Activated CD8-positive, alpha-beta memory T cell treated with anti-CD3 and anti-CD28 coated beads, Interleukin-2, amount 50 U/mL, for 24 hours (primary cell): Measurements from ENCODE around the gene PLA2G4E.
A peak's percentile ranks its signal among the peaks of the same experiment; 100 is the strongest.

Source experiments
- DNase-seq: peaks from one replicate; pipeline ENCODE4 v3.0.0-alpha.2; 2020; ENCODE audit errors: extremely low read depth

PLA2G4E gene

DNA sequence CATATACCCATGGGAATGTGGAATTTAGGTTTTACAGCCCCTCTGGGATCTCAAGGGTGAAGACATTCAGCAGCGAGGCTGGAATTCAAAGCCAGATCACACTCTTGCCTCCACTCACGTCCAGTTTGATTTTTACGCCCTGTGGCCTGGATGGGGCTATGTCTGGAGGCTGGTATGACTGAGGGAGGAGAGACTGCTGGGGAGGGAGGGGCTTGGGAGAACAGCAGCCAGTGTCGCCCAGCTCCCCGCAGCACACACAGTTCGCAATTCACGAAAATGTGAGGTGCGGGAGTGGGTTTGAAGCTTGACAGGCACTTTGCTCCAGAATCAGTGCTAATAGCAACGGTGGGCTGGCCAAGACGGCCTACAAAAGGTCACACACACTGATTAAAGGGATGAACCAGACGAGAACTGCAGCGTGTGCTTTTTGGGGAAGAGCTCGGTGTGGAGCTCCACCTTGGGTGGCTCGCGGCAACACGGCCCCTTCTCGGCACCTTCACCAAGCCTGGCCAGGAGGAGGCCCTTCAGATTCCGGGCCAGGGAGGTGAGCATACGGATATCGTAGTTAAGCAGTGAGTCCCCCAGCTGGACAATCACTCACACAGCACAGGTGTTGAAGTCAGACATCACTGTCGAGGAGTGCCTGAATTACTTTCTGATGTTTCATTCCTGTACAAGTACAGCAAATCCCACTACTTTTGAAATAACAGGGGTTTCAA, 64.9 kb downstream of the PLA2G4E start:
- DNase-seq, result no peak

DNA sequence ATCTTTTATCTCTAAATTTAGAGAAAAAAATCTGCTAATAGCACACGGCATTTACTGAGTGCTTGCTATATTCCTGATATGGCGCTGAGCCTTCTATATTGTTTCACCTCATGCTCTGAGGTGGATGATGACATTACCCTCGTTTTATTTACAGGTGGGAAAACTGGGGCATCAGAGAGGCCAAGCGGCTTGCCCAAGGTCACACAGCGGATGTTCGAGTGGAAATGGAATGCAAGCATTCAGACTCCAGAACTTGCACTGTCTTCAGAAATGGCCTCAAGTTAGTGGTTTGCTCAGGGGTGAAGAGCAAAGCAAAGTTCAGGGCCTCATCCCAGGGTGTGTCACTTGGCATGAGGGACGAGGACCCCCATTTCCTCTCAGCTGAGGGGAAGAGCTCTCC, 65.7 kb downstream of the PLA2G4E start:
- no peak for DNase-seq

DNA sequence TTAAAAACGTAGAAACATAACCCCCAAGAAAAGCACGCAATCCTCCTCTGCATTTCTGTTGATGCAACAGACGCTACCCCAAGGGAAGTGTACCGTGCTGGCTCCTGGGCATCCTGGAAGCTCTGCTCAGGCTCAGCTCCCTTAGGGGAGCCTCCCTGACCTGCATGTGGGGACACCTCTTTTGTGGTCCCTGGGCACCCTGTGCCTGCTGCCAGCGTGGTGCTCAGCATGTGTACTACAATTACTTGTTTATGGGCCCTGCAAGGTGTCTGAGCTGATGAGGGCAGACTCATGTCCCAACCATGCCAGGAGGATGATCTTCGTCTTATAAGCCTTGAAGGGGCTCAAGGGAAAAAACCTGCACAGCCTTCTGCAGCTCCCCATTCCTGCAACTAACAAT, 66.8 kb downstream of the PLA2G4E start:
- no peak for DNase-seq

GRCh38 chr15:41952013-41952563, 68.8 kb downstream of the PLA2G4E start:
- no peak for DNase-seq

DNA sequence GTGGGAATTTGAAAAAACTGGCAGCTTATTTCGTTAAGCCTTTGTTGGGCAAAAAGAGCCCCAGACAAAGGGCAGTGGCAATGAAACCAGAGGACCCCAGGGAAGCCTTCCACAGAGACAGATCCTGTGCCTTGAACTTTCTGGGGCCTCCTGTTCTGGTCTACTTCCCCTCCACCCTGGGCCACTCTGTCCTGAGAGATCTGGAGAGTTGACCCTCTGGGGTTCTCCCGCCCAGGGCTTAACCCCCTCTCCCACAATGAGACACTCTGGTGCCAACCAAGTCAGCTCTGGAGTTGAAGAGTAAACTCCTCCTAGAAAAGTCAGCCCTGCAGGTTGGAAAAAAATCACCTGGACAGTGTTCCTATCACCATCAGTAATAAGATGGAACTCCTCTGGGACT, 69.3 kb downstream of the PLA2G4E start:
- no peak for DNase-seq

DNA sequence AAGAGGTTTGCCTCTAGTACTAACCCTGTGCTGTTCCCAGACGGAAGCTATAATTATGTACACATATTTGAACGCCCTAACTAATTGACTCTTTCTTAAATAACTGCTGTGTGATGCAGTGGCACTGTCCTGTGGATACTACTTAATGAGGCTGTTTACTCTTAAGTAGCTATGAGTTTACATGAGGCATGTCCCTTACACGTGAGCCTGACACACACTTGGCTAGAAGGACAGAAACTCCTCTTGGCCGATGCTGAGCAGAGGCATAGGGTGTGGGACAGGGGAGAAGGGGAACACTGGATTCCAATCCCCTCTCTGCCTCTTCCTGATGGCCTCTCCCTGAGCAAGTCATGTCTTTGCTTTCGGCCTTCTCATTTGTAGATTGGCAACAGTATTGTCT, 70.4 kb downstream of the PLA2G4E start:
- DNase-seq, result no peak

- no peak for DNase-seq
Observed at GRCh38 chr15:41950127-41950483, 70.7 kb downstream of the PLA2G4E start.

- no peak for DNase-seq
Observed at GRCh38 chr15:41949401-41950126, 71.3 kb downstream of the PLA2G4E start.

DNA sequence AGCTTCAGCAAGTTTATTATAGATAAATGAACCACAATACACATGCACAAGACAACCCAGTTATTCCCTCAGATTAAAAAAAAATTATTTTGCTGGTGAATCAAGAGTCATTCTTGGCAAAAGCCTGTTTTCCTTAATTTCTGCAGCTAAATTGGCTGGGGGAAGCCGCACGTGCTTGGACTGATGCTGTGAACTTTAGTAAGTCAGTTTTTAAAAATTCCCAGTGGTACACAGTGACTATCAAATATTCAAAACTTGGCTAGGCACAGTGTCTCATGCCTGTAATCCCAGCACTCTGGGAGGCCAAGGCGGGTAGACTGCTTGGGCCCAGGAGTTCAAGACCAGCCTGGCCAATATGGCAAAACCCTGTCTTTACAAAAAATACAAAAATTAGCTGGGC, 72.4 kb downstream of the PLA2G4E start:
- no peak for DNase-seq

DNA sequence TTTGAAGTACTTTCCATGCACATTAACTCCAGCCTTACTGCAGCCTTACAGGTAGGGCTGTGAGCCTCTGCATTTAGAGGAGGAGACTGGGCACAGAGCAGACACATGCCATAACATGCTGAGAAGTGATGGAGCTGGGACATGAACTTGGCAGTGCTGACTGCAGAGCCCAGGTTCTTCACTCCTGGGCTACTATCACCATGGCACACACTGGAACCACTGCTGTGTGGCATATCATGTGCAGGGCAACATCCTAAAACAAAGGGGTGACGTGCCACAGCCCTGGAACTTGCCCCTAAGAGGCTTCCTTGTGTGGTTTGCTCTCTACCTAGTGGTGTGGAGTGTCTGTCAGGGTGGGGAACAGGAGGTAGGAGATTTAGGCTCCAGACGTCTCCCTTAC, 73.9 kb downstream of the PLA2G4E start:
- no peak for DNase-seq

GRCh38 chr15:41945731-41946130, 75.1 kb downstream of the PLA2G4E start:
- DNase-seq, result no peak

DNA sequence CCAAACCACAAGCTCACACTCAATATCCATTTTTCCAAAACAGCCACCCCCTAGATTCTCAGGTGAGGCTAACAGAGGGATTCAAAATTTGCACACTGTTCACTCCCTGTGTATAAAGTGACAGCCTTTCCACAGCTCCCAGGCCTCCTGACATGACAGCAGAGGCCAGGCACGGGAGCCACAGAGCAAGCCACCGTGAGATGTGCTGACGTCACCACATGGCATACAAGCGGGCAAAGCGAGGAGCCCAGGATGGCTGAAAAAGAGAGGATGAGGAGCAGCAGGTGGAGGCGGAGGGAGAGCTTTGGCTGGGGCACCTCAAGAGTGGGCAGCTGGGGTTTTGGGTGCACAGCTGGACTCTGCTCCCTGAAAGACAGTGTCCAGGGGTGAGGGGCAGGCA, 75.6 kb downstream of the PLA2G4E start:
- no peak for DNase-seq

- DNase-seq, result no peak
Observed at GRCh38 chr15:41944313-41944940, 76.4 kb downstream of the PLA2G4E start.

GRCh38 chr15:41943543-41944312, 77.1 kb downstream of the PLA2G4E start:
- no peak for DNase-seq

- DNase-seq, result no peak
Observed at GRCh38 chr15:41942886-41943285, 78.0 kb downstream of the PLA2G4E start.

- DNase-seq, result no peak
Observed at GRCh38 chr15:41941644-41942415, 79.0 kb downstream of the PLA2G4E start.

DNA sequence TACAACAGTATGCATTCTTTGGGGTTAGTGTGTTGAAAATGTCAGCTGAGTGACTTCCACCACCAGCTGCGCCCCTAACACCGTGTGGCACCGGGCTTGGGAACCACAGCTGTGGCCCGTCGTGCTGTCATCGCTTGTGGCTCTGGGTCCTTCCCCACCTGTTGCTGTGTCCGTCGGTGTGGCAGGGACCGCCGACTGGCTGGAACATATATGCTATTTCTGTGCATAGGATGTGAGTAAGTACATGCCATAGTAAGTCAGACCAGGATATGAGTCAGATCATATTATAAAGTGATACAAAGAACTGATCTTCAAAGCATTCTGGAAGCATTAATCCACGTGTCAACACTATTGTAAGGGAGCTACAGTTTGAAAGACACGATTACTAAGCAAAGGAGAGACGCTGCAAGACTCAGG, 80.4 kb downstream of the PLA2G4E start:
- DNase-seq, result no peak

DNA sequence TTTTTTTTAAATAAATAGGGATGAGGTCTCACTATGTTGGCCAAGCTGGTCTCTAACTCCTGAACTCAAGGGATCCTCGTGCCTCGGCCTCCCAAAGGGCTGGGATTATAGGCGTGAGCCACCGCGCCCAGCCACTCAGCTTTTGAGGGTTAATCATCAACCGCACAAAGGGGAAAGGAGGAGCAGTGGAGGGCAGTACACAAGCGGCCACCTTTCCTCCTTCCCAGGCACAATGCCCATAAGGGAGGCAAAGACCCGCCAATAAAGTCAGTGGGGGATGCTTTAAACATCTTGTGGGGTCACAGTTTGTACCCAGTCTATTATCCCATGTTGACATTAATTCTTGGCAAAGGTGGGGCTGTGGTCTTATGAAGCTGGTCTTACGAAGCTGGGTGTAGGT, 80.9 kb downstream of the PLA2G4E start:
- no peak for DNase-seq

DNA sequence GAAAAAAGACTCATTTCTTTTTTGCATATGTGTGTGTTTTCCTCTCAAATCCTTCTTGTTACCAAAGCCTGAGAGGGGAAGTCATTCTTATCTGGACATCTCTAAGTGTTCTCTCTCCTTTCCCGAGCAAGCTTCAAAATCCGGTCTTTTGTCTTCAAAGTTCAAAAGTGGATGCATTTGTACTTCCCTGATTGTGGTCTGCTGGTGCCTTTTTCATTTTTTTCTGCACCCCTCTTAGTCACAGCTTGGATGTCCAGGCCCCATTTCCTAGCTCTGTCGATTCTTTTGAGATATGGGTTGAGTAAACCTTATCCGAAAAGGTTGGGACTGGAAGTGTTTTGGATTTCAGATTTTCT, 83.3 kb downstream of the PLA2G4E start:
- no peak for DNase-seq

DNA sequence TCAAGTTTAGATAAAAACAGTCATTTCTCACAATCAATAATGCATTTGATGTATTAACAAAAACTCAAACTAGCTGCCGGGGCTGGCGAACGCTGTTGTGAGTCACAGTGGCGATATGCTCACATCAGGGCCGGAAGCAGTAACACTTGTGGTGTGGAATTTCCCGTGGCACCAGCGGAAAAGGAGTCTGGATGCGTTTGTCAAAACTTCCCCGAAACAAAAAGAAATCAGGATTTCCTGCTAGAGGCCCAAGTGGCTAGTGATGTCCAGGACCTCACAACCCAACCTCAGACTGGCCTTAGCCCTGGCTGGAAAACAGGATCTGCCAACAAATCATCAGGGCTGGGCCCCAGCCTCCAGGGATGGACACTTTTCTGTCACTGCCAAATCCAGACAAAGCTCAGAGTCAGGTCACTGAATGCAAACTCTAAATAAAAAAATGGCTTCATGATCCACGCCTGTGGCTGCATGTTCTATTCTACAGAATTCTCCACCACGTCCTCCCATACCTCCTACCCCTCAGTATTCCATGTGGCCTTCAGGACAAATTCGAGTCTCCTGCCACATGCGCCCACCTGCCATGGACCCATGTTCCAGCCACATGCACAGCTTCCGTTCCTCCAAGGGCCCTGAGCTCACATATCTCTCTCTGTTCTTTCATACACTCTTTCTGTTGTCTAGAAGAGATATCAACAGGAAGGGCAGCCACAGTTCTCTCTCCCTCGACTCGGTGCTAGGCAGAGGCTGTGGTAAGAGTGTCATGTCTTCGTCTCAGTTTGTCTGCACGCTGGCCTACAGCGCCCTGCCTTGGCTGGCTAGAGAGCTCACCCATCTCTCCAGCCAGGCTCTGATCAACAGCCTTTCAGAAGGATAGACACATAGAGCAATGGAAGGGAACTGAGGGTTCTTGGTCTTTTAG, 83.9 kb downstream of the PLA2G4E start:
- peak; percentile 46 for DNase-seq
